Testis (tissue), 3 donors: ENCODE measurements around the gene WNK2. TPM values are rescaled to one million over a fixed set of nuclear protein-coding genes. Genes with fewer than 3 reads are reported as not detected.

Experiments used
- DNase-seq: peaks from one replicate; pipeline ENCODE4 v3.0.0-alpha.2; 2019
- H3K27ac ChIP-seq, 2 donors: fragments of 200-600 bp; sonication (generic); one replicate each; pipeline ENCODE4 v1.5.1; 2019
- H3K27me3 ChIP-seq: fragments of 200-600 bp; sonication (generic); one replicate; pipeline ENCODE4 v1.5.1; 2019
- H3K36me3 ChIP-seq: fragments of 200-600 bp; sonication (generic); one replicate; pipeline ENCODE4 v1.5.1; 2017; ENCODE audit warnings: low read depth; ENCODE audit errors: missing control alignments
- H3K4me1 ChIP-seq: fragments of 200-600 bp; sonication (generic); one replicate; pipeline ENCODE4 v1.5.1; 2019
- H3K4me3 ChIP-seq, 2 donors: fragments of 200-600 bp; sonication (generic); one replicate each; pipeline ENCODE4 v1.5.1; 2017 to 2019
- H3K9me3 ChIP-seq: fragments of 200-600 bp; sonication (generic); one replicate; pipeline ENCODE4 v1.5.1; 2017
- CTCF ChIP-seq, 3 experiments: fragments of 450-650 bp in 2 of 3; fragments of 200-600 bp in 1 of 3; sonication (generic) in 1 of 3; IDR thresholded peaks; one replicate each; pipeline ENCODE4 v1.5.1; 2016 to 2019; ENCODE audit warnings: antibody characterized with exemption in 3 of 3, mild to moderate bottlenecking in 2 of 3, moderate library complexity in 1 of 3
- POLR2A ChIP-seq: fragments of 450-650 bp; IDR thresholded peaks from one replicate; pipeline ENCODE4 v1.6.1; 2017; ENCODE audit warnings: antibody characterized with exemption, mild to moderate bottlenecking, moderate library complexity
- WGBS, 2 donors: methylation state at CpG; one replicate each; pipeline ENCODE4 v1.1.5; 2018; 5-methylcytosine and 5-hydroxymethylcytosine counted together
- intact Hi-C: fragments of 100-400 bp; cut with DNase I; formaldehyde crosslinking; loops from one replicate; pipeline ENCODE4 v1.15.1; 2023; ENCODE audit warnings: low total_unique reads
- polyA plus RNA-seq: library from polyadenylated mRNA; stranded (reverse); fragments of 350-450 nt; fragmentation: Illumina TruSeq; extraction: RNeasy Lipid Tissue Mini Kit (QIAGEN cat#74804); gene quantifications from one replicate; pipeline ENCODE4 v1.2.3, GENCODE V29; 2014; ENCODE audit warnings: low read depth, low replicate concordance; ENCODE audit not compliant: insufficient read depth
- total RNA-seq, 2 donors: library from RNA; depleted of rRNA; stranded (reverse); fragments of >200 nt; gene quantifications; one replicate each; pipeline ENCODE4 v1.2.3, GENCODE V29; 2016

WNK2 gene
- total and polyA plus RNA-seq, 3 donors from 2014 or later = 29.0 to 91.1 (median 50.5) TPM

- no peaks in the 10 kb centered on the region for H3K9me3 ChIP-seq
- intact Hi-C loops = no loop called here
- no peak overlapping the region for H3K27ac ChIP-seq
- H3K27me3 ChIP-seq = no peaks in the 10 kb centered on the region
- DNase-seq = no peak
- no peak for TF ChIP-seq POLR2A
- TF ChIP-seq CTCF (IDR thresholded peaks at IDR 0.05) = no peak
- H3K36me3 ChIP-seq = no peaks in the 10 kb centered on the region
- H3K4me3 ChIP-seq = no peak overlapping the region
- 78 to 79% methylated on average over 9 of the region's 9 CpGs for WGBS, 2 donors
- peaks cover 2% of the 10 kb centered on the region for H3K4me1 ChIP-seq
Observed at GRCh38 chr9:93240891-93241334, 57.0 kb downstream of the WNK2 start.

- Histone ChIP-seq H3K27ac (no peak overlapping the region), H3K27me3 (no peaks in the 10 kb centered on the region), H3K9me3 (no peaks in the 10 kb centered on the region), H3K36me3 (no peaks in the 10 kb centered on the region), H3K4me3 (no peak overlapping the region), H3K4me1 (no peaks in the 10 kb centered on the region)
- intact Hi-C loops = no loop called here
- DNase-seq = no peak
- WGBS, 2 donors = 87 to 92% methylated on average over 7 to 9 of the region's 9 CpGs
- TF ChIP-seq CTCF (IDR thresholded peaks at IDR 0.05) (no peak), POLR2A (no peak)
Observed at GRCh38 chr9:93243112-93243511, 59.2 kb downstream of the WNK2 start.

- no peak overlapping the region for H3K4me3 ChIP-seq
- DNase-seq = no peak
- H3K27me3 ChIP-seq = no peaks in the 10 kb centered on the region
- H3K27ac ChIP-seq = no peak overlapping the region
- no peaks in the 10 kb centered on the region for H3K9me3 ChIP-seq
- TF ChIP-seq POLR2A (no peak), CTCF (IDR thresholded peaks at IDR 0.05) (no peak)
- no peaks in the 10 kb centered on the region for H3K4me1 ChIP-seq
- intact Hi-C loops = no loop called here
- whole genome bisulfite sequencing, 2 donors = 85 to 93% methylated on average over 5 of the region's 5 CpGs
- H3K36me3 ChIP-seq = no peaks in the 10 kb centered on the region
Observed at GRCh38 chr9:93244101-93244500, 60.2 kb downstream of the WNK2 start.

GRCh38 chr9:93244510-93245436 lies 60.8 kb downstream of the WNK2 start:
- no peak for DNase-seq
- Histone ChIP-seq H3K4me1 (no peaks in the 10 kb centered on the region), H3K4me3 (no peak overlapping the region), H3K27ac (no peak overlapping the region), H3K9me3 (no peaks in the 10 kb centered on the region), H3K27me3 (no peaks in the 10 kb centered on the region), H3K36me3 (no peaks in the 10 kb centered on the region)
- TF ChIP-seq POLR2A (no peak), CTCF (IDR thresholded peaks at IDR 0.05) (no peak)
- intact Hi-C loops = no loop called here
- 79 to 85% methylated on average over 23 to 24 of the region's 24 CpGs for WGBS, 2 donors
